Activated T-cell treated with anti-CD3 and anti-CD28 coated beads, Interleukin-2, amount 50 U/mL, for 1 hour (primary cell): ENCODE results near the gene MYO3B.
A peak's percentile ranks its signal among the peaks of the same experiment; 100 is the strongest.

Experiments used
- DNase-seq: peaks from one replicate; pipeline ENCODE4 v3.0.0-alpha.2; 2020

The MYO3B gene

DNA sequence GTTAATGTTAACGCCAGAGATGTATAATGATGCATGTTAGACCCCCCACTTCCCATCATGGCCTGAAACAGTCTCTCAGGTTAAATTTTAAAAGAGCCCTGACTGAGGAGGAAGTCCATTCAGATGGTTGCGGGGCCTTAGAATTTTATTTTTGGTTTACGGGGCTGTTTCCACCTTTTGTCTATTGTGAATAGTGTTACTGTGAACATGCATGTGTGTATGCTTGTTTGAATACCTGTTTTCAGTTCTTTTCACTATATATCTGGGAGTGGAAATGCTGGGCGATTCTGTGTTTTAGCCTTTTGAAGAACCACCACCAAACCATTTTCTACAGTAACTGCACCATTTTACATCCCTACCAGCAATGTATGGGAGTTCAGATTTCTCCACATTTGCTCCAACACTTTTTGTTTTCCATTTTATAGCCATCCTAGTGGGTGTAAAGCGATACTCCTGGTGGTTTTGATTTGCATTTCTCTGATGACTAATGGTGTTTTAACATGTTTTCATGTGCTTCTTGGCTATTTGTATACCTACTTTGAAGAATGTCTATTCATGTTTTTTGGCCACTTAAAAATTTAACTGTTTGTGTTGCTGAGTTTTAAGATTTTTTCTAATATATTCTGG is 133.0 kb downstream of the MYO3B start:
- no peak for DNase-seq

DNA sequence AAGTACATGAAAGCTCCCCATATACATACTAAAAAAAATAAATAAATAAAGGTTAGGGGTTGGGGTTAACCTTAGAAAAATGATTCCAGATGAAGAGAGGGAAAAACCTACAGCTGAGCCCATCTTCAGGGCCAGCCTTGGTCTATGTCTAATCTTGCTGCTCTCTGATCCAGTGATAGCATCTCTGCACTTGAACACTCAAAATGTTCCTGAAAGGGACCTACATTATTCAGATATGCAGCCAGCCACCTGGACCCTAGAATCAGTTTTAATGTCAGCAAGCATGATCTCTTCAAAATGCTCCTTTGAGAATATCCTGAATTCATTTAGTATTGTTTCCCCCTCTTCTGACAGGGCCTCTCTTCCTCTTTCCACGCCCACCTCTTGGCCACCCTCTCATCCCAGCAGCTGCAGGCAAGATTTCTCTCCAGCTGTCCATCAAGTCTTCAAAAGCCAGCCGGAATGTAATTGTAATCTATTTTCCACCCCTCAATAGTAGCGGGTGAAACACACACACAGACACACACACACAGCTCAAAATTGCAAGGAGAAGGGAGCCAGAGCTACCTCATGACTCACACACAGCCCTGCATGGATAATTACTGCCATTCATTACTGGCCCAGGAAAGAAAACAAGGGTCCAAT is 135.5 kb downstream of the MYO3B start:
- DNase-seq = no peak

- DNase-seq = no peak
Observed at GRCh38 chr2:170313992-170314348, 136.0 kb downstream of the MYO3B start.

DNA sequence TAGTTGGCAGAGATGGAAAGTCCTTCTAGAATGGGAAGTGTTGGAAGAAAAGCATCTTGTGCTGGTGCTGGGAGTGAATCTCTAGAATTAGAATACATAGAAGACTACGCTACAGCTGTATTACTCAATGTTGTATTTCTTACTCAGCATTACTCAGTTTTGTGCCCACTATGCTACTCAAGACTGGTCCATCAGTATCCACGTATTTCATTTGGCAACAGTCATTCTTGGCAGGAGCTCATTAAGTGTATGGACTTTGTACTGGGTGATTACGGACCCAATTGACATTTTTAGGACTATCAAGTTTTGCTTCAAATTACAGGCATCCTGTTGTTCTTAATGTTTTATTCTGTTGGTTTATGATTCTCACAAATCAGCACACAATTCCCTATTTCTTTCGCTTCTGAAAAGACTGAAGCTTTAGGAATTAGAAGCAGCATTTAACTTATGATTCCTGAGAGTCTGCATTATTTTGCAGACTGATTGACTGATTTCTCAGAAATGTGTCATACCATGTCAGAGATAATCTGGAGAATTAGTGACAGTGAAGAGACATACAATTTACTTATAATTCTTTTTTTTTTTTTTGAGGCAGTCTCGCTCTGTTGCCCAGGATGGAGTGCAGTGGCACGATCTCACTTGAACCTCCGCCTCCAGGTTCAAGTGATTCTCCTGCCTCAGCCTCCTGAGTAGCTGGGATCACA is 136.9 kb downstream of the MYO3B start:
- no peak for DNase-seq

GRCh38 chr2:170320948-170321347 is 143.0 kb downstream of the MYO3B start:
- DNase-seq = no peak

DNA sequence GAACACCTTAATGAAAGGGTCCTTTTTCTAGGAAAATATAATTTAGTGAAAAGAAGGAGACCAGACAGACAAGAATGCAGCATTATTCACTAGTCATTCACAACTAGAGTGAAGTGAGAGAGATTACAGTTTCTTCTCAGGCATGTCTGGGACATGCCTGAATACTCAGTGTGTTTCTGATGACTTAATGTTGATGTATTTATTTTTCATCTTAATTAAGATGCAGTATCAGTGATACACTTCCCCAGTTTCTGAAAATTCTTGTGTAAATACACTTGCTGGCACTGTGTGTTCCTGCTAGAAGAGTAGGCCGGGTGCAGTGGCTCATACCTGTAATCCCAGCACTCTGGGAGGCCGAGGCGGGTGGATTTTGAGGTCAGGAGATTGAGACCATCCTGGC is 143.6 kb downstream of the MYO3B start:
- DNase-seq = no peak

DNA sequence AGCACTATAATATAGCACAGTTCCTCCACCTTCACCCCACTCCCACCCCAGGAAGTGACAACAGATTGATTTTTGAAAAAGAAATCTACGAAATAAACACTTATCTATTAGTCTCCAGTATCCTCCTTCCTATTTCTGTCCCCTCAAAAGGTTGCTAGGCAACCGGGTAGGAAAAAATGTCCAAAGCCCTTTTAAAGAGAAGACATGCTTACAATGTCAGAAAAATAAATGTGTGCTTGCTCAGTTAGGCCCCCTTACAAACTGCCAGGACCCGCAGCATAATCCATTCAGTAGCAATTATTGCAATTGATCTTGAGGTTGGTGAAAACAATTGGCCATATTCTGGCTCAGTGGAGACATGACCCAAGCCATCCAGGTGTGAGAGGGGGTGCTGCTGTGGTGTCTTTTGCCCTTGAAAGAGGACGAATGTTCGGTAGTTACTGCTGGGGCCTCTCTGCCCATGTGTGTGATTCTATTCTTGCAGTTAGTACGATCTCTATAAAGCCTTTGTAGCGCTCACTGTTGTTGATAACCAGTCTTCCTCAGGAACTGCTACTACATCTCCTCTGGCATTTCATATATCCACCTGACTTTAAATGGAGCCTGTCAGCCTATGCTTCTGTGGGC is 144.3 kb downstream of the MYO3B start:
- no peak for DNase-seq

DNA sequence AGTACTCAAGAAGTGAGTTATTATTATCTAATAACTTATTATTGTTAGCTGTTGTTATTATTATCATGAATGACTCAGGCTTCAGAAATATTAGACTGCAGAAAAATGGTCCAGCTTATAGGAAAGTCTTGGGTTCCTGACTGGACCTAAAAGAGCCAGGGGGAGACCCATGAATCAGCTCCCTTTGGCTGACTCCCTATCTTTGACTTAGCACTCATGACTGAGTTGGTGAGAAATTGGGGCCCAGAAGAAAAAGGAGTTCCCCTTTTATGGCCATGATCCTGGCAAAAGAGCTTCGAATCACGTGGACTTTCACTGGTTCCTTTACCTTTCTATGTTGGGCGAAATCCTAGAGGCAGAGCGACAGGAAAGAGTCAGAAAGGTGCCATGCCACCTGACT is 145.8 kb downstream of the MYO3B start:
- no peak for DNase-seq

GRCh38 chr2:170324640-170325046 is 146.7 kb downstream of the MYO3B start:
- DNase-seq = peak; percentile 19

DNA sequence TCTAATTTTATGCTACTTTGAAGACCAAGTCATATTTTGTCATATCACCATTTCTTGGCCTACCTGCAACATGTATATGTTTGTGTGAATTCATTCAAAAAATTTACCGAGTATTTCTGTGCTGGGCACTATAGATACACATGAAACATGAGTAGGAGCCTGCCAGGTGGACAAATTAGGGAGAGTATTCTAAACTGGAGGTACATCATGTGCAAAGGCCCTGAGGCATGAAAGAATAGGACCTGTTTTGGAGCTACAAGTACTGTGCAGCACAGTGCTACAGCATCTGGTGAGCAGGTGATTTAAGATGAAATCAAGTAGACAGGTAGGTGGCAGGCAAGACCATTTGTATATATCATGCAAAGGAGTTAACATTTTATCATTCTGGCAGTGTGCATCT is 152.9 kb downstream of the MYO3B start:
- DNase-seq = no peak

GRCh38 chr2:170332676-170333402 is 154.9 kb downstream of the MYO3B start:
- DNase-seq = no peak

GRCh38 chr2:170335351-170335750 is 157.4 kb downstream of the MYO3B start:
- DNase-seq = no peak

- no peak for DNase-seq
Observed at GRCh38 chr2:170336408-170336807, 158.5 kb downstream of the MYO3B start.

- no peak for DNase-seq
Observed at GRCh38 chr2:170336916-170337315, 159.0 kb downstream of the MYO3B start.

DNA sequence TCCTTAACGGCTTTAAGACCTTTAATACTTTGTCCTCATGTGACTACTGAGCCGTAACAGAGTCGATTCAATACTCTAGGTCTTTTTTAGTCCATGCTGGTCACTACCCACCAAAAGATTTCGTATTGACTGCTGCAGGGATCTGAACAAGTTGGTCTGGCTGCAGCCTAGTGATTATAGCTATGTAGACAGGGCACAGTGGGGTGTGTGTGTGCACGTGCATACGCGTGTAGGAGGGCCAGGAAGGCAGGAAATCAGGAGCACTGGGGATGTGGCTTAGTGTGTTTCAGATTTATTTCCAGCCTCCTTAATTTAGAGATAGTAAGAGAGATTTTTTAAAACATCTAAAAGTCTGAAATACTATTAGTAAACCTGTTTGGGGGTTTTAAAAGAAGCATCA is 161.4 kb downstream of the MYO3B start:
- DNase-seq = no peak

GRCh38 chr2:170339750-170340692 is 162.1 kb downstream of the MYO3B start:
- no peak for DNase-seq

DNA sequence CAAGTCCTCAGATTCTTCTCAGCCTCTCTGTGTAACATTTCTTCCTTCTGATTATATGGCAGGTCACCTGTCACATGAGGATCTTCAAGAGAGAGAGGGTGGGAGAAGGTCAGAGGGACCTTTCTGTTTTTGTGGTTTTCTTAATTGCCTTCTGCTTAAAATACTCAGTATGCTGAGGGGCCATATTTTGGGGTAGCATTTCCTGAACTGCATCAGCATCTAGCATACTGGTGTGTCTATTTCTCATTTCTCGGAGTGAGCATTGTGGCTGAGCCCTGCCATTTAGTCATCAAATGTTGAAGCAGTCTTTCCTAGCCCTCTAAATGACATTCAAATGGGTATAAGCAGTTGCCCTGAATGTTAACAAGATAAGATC is 162.7 kb downstream of the MYO3B start:
- no peak for DNase-seq

DNA sequence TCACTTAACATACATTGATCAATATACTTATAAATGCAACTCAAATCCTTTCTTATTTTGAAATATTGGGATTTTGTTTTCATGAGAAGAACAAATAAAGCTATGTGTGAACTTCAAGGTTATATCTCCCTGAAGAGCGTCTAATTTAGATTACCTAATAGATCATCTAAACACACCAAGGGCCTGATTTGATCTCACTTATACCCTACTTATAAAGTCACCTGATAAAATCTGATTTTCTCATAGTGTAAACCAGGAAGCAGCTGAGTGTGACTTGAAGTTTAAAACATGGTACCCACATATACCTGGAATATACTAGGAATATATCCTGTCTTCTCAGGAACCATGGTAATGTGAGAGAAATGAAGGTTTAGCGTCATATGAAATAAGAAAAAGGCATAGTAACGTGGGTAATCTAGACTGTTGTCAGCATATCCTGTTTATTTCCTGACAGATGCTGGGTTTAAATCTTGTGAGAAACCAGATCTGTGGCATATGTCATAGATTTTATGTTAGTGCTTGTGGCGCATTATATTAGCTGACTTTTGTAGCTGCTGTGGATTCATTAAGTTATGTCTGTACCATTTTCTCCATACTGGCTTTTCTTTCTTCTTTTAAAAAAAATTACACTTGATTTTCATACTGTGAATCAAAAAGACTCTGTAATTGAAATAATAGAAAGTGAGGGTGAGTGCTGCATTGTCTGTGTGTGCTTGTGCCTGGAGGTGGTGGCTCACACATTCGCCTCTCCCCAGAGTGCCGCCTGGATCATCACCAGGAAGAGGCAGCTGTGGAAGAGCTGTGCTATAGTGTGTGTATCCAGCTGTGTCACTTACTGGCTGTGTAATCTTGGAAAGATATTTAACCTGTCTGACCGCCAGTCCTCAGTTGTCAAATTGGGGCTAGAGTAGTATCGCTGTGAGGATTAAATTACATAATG is 164.0 kb downstream of the MYO3B start:
- no peak for DNase-seq

DNA sequence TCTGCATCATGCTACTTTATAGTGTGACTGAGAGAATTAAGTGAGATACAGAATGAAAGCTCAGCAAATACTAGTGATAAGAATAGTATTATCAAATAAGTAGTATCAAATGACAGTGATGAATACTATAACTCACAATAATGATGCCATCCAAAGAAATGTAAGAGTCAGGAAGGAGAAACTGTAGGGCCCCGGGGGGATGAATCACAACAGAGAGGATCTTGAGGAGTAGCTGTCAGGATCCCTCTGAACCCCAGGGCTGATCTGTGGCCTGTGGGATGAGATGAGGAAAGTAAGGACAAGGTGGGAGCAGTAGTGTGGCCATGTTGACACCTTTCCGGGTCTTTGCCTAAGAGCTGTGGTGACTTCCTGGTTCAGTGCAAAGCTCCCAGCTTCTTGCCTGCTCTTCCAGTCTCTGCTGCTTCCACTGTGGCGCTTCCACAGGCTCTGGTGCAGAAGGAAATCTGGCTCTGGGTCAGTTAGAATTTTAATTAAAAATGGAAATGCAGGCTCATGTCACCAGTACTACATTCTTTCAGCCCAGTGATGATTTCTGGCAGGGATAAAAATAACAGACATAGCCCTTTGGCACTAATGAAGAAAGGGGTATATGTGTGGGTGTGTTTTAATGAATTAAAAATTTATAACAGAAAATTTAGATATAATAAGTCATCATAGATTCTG is 166.9 kb downstream of the MYO3B start:
- no peak for DNase-seq

- no peak for DNase-seq
Observed at GRCh38 chr2:170345607-170346006, 167.7 kb downstream of the MYO3B start.
